Measurements from ENCODE around the gene METRN.

- TF ChIP-seq CTCF (optimal IDR thresholded peaks at IDR 0.05 in 1 of 3, IDR thresholded peaks at IDR 0.05 in 1 of 3, conservative IDR thresholded peaks at IDR 0.05 in 1 of 3; ENCODE audit: extremely low read depth in 1 of 3, insufficient read depth in 2 of 3, low read length in 3 of 3) (no peak), EZH2 (IDR thresholded peaks at IDR 0.05; ENCODE audit: low read length) (no peak)
Observed at GRCh38 chr16:672371-672770, 42.5 kb upstream of the METRN start.
